ENCODE measurements around the gene CPPED1.

CPPED1 gene

DNA sequence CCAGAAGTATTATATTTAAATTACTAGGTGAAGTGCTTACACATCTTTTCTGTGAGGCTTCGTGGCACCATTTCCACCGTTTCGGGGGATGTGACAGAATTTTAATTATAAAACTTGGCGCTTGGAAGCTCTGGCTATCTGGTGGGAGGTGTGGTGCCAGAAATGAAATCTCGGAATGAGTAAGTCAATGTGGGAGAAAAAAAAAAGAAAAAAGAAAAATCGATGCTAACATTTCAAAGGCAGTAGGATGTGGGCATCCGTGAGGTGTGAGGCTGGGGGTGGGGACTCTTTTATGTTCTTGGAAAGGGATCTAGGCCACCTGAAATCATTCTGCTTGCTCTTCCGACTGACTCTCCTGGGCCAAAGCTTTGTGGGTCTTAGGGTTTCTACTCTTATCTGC lies 21.9 kb downstream of the CPPED1 start:
- CTCF ChIA-PET = interaction anchor here (0.6 kb wide), 2 partner anchors 9 to 101 kb away, joined by 3 read pairs; no protein-coding TSS in a partner anchor
- no peak for TF ChIP-seq CTBP1 (IDR thresholded peaks at IDR 0.05; ENCODE audit: borderline replicate concordance)
- TF ChIP-seq L3MBTL2 (conservative IDR thresholded peaks at IDR 0.05) = no peak
- no peak for TF ChIP-seq ZNF384 (IDR thresholded peaks at IDR 0.05)
- TF ChIP-seq, protein P1, sequence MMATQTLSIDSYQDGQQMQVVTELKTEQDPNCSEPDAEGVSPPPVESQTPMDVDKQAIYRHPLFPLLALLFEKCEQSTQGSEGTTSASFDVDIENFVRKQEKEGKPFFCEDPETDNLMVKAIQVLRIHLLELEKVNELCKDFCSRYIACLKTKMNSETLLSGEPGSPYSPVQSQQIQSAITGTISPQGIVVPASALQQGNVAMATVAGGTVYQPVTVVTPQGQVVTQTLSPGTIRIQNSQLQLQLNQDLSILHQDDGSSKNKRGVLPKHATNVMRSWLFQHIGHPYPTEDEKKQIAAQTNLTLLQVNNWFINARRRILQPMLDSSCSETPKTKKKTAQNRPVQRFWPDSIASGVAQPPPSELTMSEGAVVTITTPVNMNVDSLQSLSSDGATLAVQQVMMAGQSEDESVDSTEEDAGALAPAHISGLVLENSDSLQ (IDR thresholded peaks at IDR 0.05) = no peak
- no peak for TF ChIP-seq ARNT (IDR thresholded peaks at IDR 0.05)
- no peak for TF ChIP-seq HDGF (IDR thresholded peaks at IDR 0.05; ENCODE audit: borderline replicate concordance)
- TF ChIP-seq TARDBP (IDR thresholded peaks at IDR 0.05) = no peak
- no peak for TF ChIP-seq ELF4 (IDR thresholded peaks at IDR 0.05)
- TF ChIP-seq LEF1 (IDR thresholded peaks at IDR 0.05; ENCODE audit: borderline replicate concordance) = no peak
- no peak for TF ChIP-seq SUZ12 (IDR thresholded peaks at IDR 0.05)
- TF ChIP-seq NFRKB (IDR thresholded peaks at IDR 0.05) = no peak
- TF ChIP-seq SP1 (IDR thresholded peaks at IDR 0.05) = no peak
- TF ChIP-seq FOXA1 (IDR thresholded peaks at IDR 0.05) = no peak
- no peak for TF ChIP-seq FOXM1 (IDR thresholded peaks at IDR 0.05; ENCODE audit: borderline replicate concordance)
- TF ChIP-seq BHLHE40 (IDR thresholded peaks at IDR 0.05; ENCODE audit: borderline replicate concordance) = no peak
- no peak for TF ChIP-seq FOXK2 (IDR thresholded peaks at IDR 0.05)
- DNase-seq (ENCODE audit: extremely low spot score) = no peak
- POLR2A ChIA-PET = no interaction called here

DNA sequence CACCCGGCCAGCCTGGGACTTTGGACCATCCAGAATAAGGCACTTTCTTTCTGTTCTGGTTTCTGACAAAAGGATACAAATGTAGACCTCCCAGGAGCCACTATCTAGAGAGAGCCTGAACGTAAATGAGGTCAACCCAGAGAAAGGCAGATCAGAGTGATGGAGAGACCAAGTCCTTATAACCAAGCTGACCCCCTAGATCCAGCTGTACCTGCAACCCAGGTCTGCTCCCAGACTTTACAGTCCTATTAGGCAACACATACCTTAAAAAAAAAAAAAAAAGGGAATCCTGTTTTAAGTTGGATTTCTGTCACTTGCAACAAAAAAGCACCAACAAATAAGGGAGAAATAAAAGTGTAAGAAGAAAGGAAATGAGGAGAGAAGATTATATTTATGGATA lies 23.2 kb downstream of the CPPED1 start:
- ChIA-PET CTCF (no interaction called here), POLR2A (no interaction called here)
- DNase-seq (ENCODE audit: extremely low spot score) = no peak
- TF ChIP-seq FOXM1 (IDR thresholded peaks at IDR 0.05; ENCODE audit: borderline replicate concordance) (no peak), ARNT (IDR thresholded peaks at IDR 0.05) (no peak), FOXA1 (IDR thresholded peaks at IDR 0.05) (no peak), HDGF (IDR thresholded peaks at IDR 0.05; ENCODE audit: borderline replicate concordance) (no peak), FOXK2 (IDR thresholded peaks at IDR 0.05) (no peak), ELF4 (IDR thresholded peaks at IDR 0.05) (no peak), L3MBTL2 (conservative IDR thresholded peaks at IDR 0.05) (no peak), SP1 (IDR thresholded peaks at IDR 0.05) (no peak)
- TF ChIP-seq, protein P1 (IDR thresholded peaks at IDR 0.05) = no peak

DNA sequence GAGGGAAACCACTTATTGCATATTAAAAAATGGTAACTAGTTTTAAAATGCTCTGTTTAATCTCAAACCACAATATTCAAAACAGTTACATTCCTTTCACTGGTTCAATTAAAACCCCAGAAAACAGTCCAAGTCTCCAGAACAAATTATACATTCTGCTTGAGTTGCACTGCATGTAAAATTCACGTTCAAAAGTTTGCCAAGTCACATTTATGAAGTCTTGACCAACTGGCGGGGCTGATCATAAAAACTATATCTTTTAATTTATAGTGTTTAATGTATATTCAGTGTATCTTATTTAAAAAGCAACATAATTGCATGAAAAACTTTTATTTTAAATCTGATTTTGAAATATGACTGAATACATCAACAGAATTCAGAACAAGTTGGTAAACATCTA lies 25.0 kb downstream of the CPPED1 start:
- ChIA-PET CTCF (no interaction called here), POLR2A (no interaction called here)
- no peak for DNase-seq (ENCODE audit: extremely low spot score)
- no peak for TF ChIP-seq ELF4 (IDR thresholded peaks at IDR 0.05)
- TF ChIP-seq BHLHE40 (IDR thresholded peaks at IDR 0.05; ENCODE audit: borderline replicate concordance) = no peak
- no peak for TF ChIP-seq CTBP1 (IDR thresholded peaks at IDR 0.05; ENCODE audit: borderline replicate concordance)
- no peak for TF ChIP-seq SUZ12 (IDR thresholded peaks at IDR 0.05)
- no peak for TF ChIP-seq SP1 (IDR thresholded peaks at IDR 0.05)

DNA sequence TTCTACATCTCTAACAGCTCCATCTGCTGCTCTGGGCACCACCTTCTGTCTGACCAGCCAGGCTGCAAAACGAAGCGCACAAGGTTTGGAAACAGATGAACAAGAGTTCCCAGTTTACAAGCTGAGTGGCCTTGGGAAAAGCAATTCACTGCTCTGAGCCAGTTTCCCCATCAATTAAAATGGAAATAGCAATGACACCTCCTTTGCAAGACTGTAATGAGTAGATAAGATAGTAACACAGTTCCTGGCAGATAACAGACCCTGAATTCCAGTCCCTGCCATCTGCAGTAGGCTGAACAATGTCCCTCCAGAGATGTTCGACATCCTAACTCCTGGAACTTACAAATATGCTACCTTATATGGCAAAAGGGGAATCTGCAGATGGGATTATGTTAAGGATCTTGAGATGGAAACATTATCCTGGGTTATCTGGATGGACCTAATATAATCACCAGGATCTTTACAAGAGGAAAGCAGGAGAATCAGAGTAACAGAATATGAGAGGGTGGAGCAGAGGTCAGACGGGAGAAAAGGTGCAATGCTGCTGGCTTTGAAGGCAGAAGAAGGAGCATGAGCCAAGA lies 27.9 kb downstream of the CPPED1 start:
- DNase-seq (ENCODE audit: extremely low spot score) = no peak
- TF ChIP-seq ELF4 (IDR thresholded peaks at IDR 0.05) (no peak), SP1 (IDR thresholded peaks at IDR 0.05) (no peak), FOXA1 (IDR thresholded peaks at IDR 0.05) (no peak), NFRKB (IDR thresholded peaks at IDR 0.05) (no peak), L3MBTL2 (conservative IDR thresholded peaks at IDR 0.05) (no peak), TARDBP (IDR thresholded peaks at IDR 0.05) (no peak), FOXM1 (IDR thresholded peaks at IDR 0.05; ENCODE audit: borderline replicate concordance) (no peak)
- TF ChIP-seq, protein P1 (IDR thresholded peaks at IDR 0.05) = no peak
- ChIA-PET CTCF (no interaction called here), POLR2A (no interaction called here)

DNA sequence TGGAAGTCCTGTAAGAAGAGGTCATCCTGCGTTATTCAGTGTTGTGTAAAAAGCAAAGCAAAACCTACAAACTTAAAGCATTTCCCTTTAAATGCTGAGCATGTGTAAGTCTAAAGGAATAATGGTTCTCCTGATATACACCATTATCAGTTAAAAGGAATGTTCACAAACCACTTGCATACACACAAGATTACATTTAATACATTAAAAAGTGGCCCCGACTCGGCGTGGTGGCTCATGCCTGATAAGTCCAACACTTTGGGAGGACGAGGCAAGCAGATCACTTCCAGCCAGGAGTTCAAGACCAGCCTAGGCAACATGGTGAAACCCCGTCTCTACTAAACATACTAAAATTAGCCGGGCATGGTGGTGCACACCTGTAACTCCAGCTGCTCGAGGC lies 30.5 kb downstream of the CPPED1 start:
- no peak for TF ChIP-seq FOXK2 (IDR thresholded peaks at IDR 0.05)
- TF ChIP-seq ZNF384 (IDR thresholded peaks at IDR 0.05) = no peak
- no peak for TF ChIP-seq FOXM1 (IDR thresholded peaks at IDR 0.05; ENCODE audit: borderline replicate concordance)
- no peak for TF ChIP-seq FOXA1 (IDR thresholded peaks at IDR 0.05)
- TF ChIP-seq NFRKB (IDR thresholded peaks at IDR 0.05) = no peak
- no peak for TF ChIP-seq ELF4 (IDR thresholded peaks at IDR 0.05)
- no peak for TF ChIP-seq L3MBTL2 (conservative IDR thresholded peaks at IDR 0.05)
- TF ChIP-seq ARNT (IDR thresholded peaks at IDR 0.05) = no peak
- TF ChIP-seq CTBP1 (IDR thresholded peaks at IDR 0.05; ENCODE audit: borderline replicate concordance) = no peak
- TF ChIP-seq HDGF (IDR thresholded peaks at IDR 0.05; ENCODE audit: borderline replicate concordance) = no peak
- POLR2A ChIA-PET = no interaction called here
- no peak for DNase-seq (ENCODE audit: extremely low spot score)
- CTCF ChIA-PET = interaction anchor here (0.6 kb wide), 1 partner anchor 9 kb away, joined by 3 read pairs; no protein-coding TSS in a partner anchor

DNA sequence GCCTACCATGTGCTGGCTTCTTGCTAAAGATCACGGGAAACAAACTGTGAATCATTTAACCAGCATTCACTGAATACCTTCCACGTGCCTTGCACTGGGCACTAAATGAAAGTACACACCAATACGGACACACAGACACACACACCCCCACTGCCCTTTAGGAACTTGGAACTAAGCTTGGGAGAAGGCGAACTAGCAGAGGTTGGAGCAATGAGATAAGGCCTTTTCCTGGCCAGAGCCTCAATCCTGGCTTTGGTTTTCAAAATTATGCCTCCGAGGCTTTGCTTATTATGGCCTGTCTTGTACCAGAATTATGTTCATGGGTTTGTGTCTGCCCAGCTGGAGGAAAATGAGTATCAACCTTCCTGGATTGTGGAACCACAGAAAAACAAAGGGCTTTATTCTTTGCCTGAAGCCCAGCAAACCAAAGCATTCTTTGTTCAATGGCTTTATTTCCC lies 32.3 kb downstream of the CPPED1 start:
- no peak for DNase-seq (ENCODE audit: extremely low spot score)
- TF ChIP-seq BHLHE40 (IDR thresholded peaks at IDR 0.05; ENCODE audit: borderline replicate concordance) (no peak), ARNT (IDR thresholded peaks at IDR 0.05) (no peak), SUZ12 (IDR thresholded peaks at IDR 0.05) (no peak), ELF4 (IDR thresholded peaks at IDR 0.05) (no peak), CTBP1 (IDR thresholded peaks at IDR 0.05; ENCODE audit: borderline replicate concordance) (no peak), FOXK2 (IDR thresholded peaks at IDR 0.05) (no peak), FOXM1 (IDR thresholded peaks at IDR 0.05; ENCODE audit: borderline replicate concordance) (no peak), NFRKB (IDR thresholded peaks at IDR 0.05) (no peak), HDGF (IDR thresholded peaks at IDR 0.05; ENCODE audit: borderline replicate concordance) (no peak), LEF1 (IDR thresholded peaks at IDR 0.05; ENCODE audit: borderline replicate concordance) (no peak), L3MBTL2 (conservative IDR thresholded peaks at IDR 0.05) (no peak), ZNF384 (IDR thresholded peaks at IDR 0.05) (no peak), TARDBP (IDR thresholded peaks at IDR 0.05) (no peak), FOXA1 (IDR thresholded peaks at IDR 0.05) (no peak), SP1 (IDR thresholded peaks at IDR 0.05) (no peak)
- TF ChIP-seq, protein P1 (IDR thresholded peaks at IDR 0.05) = no peak
- ChIA-PET CTCF (no interaction called here), POLR2A (no interaction called here)

All from HEK293T (cell line).